Brain microvascular endothelial cell (primary cell): ENCODE measurements around the gene PBX1.
A peak's percentile ranks its signal among the peaks of the same experiment; 100 is the strongest.

ENCODE experiments used
- DNase-seq: peaks from one replicate; pipeline ENCODE4 v3.0.0-alpha.2; 2020
- H3K27ac ChIP-seq: fragments of 250-450 bp; sonication (Bioruptor Pico); 2 replicates; pipeline ENCODE4 v1.5.1; 2020; ENCODE audit warnings: mild to moderate bottlenecking, moderate library complexity
- H3K27me3 ChIP-seq: fragments of 250-450 bp; sonication (Bioruptor Pico); replicated peaks from 2 replicates; pipeline ENCODE4 v1.5.1; 2020; ENCODE audit warnings: mild to moderate bottlenecking
- H3K36me3 ChIP-seq: fragments of 250-450 bp; sonication (Bioruptor Pico); replicated peaks from 2 replicates; pipeline ENCODE4 v1.5.1; 2020; ENCODE audit warnings: mild to moderate bottlenecking
- H3K4me3 ChIP-seq: 2 replicates; pipeline ENCODE4 v1.5.1; 2011; ENCODE audit warnings: low read depth, mild to moderate bottlenecking, control low read depth, low read length, moderate library complexity
- CTCF ChIP-seq: IDR thresholded peaks from 2 replicates; pipeline ENCODE4 v1.5.1; 2011; ENCODE audit warnings: low read depth, mild to moderate bottlenecking, moderate library complexity, low read length, control low read depth, inconsistent platforms; ENCODE audit errors: missing control alignments
- in situ Hi-C: cut with HindIII; loops from 2 replicates; pipeline ENCODE4 v1.10.0; 2017; ENCODE audit warnings: low sequenced_read_pairs, low pct_ligation_motif_present

The PBX1 gene

DNA sequence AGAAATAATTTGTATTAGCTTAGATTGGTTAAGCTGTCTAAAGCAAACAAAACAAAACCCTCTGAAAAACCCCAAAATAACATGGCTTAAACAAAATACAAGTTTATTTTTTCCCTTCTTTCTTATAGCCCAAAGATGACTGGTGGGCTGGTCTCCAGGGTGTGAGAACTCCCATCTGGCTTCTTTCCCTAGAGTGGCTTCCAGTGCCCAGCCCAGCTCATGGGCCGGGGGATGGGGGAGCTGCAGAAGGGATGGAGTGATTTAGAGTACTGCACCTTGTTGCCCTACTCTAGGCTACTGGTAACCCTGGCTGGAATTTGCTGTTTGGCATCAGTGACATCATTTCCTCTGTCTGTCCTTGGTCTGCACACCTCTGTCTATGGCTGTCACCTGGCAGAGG is 223.0 kb downstream of the PBX1 start:
- no peak for TF ChIP-seq CTCF
- H3K36me3 ChIP-seq: no peaks in the 10 kb centered on the region
- DNase-seq: no peak
- H3K4me3 ChIP-seq: no peak overlapping the region
- in situ Hi-C loops: loop anchor here (25.0 kb wide), 1 partner anchor 145 kb away; no protein-coding TSS in a partner anchor
- no peak overlapping the region for H3K27ac ChIP-seq
- H3K27me3 ChIP-seq: no peaks in the 10 kb centered on the region

- no peak for TF ChIP-seq CTCF
- H3K27me3 ChIP-seq: no peaks in the 10 kb centered on the region
- no peaks in the 10 kb centered on the region for H3K36me3 ChIP-seq
- in situ Hi-C loops: loop anchor here (25.0 kb wide), 1 partner anchor 147 kb away; no protein-coding TSS in a partner anchor
- DNase-seq: no peak
- H3K27ac ChIP-seq: no peak overlapping the region
- H3K4me3 ChIP-seq: no peak overlapping the region
These were observed 225.0 kb downstream of the PBX1 start for GRCh38 chr1:164783778-164784555.

DNA sequence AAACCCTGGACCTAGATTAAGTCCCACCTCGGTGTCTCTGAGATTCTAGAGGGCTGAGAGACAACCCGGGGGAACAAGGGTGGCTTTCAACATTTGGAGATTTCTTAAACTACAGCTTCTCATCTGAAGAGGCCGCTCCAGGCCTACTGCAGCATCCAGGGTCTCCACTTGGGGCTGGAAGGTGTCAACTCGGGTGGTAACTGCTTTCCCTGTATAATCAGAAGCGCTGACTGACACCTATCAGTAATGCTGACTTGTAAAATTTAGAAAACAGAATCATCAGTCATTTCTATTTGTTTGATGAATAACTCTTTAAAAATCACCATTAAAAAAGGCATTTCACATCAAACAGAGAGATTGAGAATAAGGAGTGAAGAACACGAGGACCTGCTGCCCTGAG is 226.0 kb downstream of the PBX1 start:
- in situ Hi-C loops: loop anchor here (25.0 kb wide), 1 partner anchor 148 kb away; no protein-coding TSS in a partner anchor
- DNase-seq: no peak
- TF ChIP-seq CTCF: no peak
- no peak overlapping the region for H3K4me3 ChIP-seq
- no peak overlapping the region for H3K27ac ChIP-seq
- no peaks in the 10 kb centered on the region for H3K27me3 ChIP-seq
- no peaks in the 10 kb centered on the region for H3K36me3 ChIP-seq

DNA sequence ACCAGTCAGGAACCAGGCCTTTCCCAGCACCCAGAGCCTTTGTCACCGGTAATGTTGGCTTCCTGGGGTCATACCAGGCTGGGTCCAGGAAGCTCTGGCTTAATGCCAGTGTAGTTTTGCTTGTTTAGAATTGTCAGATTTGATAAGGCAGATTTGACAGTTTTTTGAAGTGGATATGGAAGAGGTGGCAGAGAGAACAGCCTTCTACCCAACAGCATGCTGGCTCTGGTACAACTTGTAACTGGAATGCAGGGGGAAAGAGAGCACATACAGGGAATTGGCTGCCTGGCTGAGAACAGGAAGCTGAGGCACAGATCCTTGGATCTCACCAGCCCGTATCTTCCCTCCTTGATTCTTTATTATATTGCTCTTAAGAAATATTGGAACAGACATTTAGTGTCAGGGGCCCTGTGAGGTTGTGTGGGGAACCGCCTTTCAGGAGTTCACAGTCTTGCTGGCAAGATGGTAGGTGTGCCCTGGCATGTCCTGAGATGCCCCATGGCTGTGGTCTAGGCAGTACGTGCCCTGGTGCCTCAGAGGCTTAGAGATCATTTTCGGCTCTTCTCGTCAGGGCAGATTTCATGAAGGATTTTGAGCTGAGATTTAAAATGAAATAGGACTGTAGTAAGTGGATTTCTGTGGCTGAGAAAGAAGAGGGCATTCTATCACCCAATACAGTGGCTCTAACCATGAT is 227.0 kb downstream of the PBX1 start:
- in situ Hi-C loops: loop anchor here (25.0 kb wide), 1 partner anchor 149 kb away; no protein-coding TSS in a partner anchor
- no peaks in the 10 kb centered on the region for H3K27me3 ChIP-seq
- DNase-seq: no peak
- H3K36me3 ChIP-seq: no peaks in the 10 kb centered on the region
- TF ChIP-seq CTCF: no peak
- H3K4me3 ChIP-seq: no peak overlapping the region
- H3K27ac ChIP-seq: no peak overlapping the region

GRCh38 chr1:164786980-164787833 is 228.2 kb downstream of the PBX1 start:
- peak; percentile 80 for DNase-seq
- Histone ChIP-seq H3K36me3 (no peaks in the 10 kb centered on the region), H3K4me3 (no peak overlapping the region), H3K27ac (peak overlapping the region; percentile 19), H3K27me3 (no peaks in the 10 kb centered on the region)
- peak; percentile 93 for TF ChIP-seq CTCF
- in situ Hi-C loops: loop anchor here (25.0 kb wide), 1 partner anchor 150 kb away; no protein-coding TSS in a partner anchor
